GM12801 (cell line): Measurements from ENCODE around the gene FAM227B.

Experiments
- TF ChIP-seq, protein P1 (sequence below): IDR thresholded peaks from one replicate; pipeline ENCODE4 v1.5.1; 2011; ENCODE audit warnings: control low read depth; ENCODE audit not compliant: insufficient read length; ENCODE audit errors: extremely low read depth

Gene FAM227B

DNA sequence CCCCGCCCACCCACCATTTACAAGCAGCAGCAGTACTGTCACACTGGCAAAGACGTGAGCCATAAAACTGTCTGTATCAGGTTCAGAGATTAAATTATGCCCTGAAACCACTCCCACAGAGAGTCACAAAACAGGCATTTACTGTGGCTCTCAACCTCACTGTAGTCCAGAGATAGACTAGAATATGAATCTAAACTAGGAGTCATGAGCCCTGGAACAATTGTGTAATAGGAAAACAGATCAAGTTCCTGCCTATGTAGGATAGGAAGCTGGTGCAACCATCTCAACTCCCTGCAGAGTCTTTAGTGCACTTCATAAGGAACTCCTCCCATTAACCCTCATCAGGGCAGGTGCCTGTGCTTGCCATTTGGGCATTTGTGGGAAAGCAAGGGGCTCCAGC lies 61.7 kb downstream of the FAM227B start:
- TF ChIP-seq, protein P1, sequence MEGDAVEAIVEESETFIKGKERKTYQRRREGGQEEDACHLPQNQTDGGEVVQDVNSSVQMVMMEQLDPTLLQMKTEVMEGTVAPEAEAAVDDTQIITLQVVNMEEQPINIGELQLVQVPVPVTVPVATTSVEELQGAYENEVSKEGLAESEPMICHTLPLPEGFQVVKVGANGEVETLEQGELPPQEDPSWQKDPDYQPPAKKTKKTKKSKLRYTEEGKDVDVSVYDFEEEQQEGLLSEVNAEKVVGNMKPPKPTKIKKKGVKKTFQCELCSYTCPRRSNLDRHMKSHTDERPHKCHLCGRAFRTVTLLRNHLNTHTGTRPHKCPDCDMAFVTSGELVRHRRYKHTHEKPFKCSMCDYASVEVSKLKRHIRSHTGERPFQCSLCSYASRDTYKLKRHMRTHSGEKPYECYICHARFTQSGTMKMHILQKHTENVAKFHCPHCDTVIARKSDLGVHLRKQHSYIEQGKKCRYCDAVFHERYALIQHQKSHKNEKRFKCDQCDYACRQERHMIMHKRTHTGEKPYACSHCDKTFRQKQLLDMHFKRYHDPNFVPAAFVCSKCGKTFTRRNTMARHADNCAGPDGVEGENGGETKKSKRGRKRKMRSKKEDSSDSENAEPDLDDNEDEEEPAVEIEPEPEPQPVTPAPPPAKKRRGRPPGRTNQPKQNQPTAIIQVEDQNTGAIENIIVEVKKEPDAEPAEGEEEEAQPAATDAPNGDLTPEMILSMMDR, result no peak

DNA sequence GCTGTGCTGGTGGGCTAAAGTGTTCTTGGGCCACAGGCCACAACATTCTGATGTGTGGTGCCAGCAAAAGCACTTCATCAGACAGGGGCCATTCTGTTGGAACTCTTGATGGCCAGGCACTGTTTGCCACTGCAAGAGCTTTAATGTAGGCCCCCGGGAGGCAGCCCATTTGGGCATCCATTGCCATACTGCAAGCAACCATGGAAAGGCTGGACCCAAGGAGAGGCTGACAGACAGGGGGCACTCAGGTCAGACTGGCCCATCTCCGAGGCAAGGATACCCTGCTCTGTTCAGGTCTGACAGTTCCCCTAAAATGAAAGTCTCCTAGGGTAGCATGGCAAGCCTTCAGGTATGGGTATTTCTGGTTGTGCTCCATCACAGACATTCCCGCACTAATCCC lies 64.2 kb downstream of the FAM227B start:
- TF ChIP-seq, protein P1, result no peak

DNA sequence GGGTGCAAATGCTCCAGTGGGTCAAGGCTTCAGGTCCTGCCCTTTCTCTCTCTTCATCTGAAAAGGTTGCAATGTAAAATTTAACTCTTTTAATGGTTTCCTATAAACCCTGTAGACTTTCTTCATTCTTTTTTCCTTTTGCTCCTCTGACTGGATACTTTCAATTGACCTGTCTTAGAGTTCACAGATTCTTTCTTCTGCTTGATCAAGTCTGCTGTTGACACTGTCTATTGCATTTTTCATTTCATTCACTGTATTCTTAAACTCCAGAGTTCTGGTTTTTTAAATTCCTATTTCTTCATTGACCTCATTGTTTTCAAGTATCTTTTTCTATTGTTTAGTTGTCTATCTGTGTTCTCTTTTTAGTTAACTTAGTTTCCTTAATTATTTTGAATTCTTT lies 82.1 kb downstream of the FAM227B start:
- TF ChIP-seq, protein P1, result no peak

DNA sequence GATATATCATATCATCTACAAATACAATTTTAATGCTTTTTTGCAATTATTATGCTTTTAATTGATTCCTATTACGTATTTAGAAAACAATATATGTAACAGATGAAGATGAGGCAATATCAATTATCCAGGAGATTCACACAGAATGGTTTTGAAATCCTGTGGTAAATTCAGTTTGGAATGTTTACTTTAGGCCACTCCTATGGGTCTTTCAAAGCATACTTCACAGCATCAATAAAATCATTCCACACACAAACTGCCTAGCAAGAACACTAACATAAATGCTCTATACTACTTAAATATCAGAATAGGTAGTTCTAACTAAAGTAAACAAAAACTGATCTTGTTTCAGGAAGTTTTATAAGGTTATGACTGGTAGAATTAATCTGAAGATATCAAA lies 90.5 kb downstream of the FAM227B start:
- TF ChIP-seq, protein P1, result no peak

DNA sequence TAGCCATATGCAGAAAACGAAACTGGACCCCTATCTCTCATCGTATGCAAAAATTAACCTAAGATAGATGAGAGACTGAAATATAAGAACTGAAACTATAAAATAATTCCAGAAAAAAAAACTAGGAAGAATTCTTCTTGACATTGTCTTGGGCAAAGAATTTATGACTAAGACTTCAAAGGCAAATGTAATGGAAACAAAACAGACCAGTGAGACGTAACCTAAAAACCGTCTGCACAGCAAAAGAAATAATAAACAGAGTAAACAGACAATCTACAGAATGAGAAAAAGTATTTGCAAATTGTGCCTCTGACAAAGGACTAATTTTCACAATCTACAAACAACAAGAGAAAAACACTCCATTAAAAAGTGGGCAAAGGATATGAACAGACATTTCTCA lies 92.3 kb downstream of the FAM227B start:
- TF ChIP-seq, protein P1, result no peak

DNA sequence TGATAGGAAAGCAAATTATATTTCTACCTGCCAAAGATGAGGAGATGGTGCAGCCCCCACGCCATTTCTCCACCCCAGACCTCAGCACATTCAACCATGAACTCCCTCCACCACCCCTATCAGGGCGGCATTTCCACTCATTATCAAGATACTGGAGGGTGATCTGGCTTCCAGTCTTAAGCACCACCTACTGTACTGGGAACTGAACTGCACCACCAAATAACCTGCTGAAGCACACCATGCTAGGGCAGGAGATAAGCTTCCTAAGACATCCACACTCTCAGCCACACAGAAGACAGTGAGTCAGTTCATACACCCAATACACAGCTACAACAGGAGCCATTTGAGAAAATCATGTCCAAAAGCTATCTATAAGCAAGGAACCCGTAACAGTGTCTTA lies 98.8 kb downstream of the FAM227B start:
- TF ChIP-seq, protein P1, result no peak

DNA sequence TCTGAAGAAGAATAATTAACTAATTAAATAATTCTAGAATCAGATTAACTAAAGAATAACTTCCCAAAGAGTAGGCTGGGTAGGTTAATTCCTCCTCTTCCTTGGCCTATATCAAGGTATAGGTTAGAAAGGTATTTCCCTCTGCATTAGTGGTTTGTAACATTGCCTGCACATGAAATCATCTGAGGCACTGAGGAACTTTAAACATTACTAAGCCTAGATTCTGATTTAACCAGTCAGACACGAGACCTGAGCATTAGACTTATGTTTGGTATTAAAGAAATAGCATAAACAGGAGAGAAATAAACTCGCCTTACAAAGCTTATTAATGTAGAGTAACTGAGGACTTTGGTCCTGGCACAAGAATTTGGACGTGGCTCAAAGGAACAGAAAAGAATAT lies 113.4 kb downstream of the FAM227B start:
- TF ChIP-seq, protein P1, result no peak

DNA sequence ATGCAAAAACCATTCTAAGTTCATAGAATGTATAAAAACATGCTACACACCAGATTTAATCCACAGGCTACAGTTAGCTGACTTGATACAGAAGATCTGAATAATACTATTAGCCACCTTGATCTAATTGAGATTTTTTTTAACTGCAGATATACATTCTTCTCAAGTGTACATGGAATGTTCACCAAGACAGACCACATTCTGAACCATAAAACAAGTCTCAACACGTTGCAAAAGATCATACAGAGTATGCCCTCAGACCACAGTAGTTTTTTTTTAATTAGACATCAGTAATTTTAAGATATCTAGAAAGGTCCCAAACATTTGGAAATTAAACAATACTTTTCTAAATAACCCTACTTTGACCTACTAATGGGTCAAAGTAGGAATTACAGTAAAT lies 114.3 kb downstream of the FAM227B start:
- TF ChIP-seq, protein P1, result no peak
